HL-60/S4 (cell line): Measurements from ENCODE around the gene CBX5.

ENCODE experiments used
- in situ Hi-C: fragments of 300-500 bp; cut with MboI; formaldehyde crosslinking; loops from 2 replicates; pipeline ENCODE4 v1.14.3; 2022; ENCODE audit warnings: low sequenced_read_pairs

The CBX5 gene

DNA sequence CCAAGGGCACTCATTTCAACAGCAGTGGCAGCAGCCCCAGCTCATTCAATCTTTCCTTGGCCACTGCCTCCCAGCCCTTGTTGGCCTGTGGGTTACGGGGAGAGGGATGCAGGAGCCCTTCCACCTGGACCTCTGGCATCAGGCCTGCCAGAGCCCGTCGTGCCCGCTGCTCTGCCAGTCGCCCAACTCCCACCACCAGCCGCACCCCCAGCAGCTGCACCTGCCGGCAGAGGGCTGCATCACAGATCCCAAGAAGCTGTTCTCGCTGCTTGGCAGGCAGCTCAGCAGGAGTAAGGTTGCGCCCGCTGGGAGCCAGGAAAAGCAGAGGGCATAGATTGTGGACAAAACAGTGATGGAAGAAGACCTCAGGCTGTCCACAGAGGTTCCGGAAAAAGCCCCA, 97.8 kb downstream of the CBX5 start:
- in situ Hi-C loops: no loop called here
